GM12878 (cell line): Measurements from ENCODE around the gene FGF23. TPM values are rescaled to one million over a fixed set of nuclear protein-coding genes. Genes with fewer than 3 reads are reported as not detected.

ENCODE experiments used
- ATAC-seq: fragments of 200-7000 bp; cut with Tn5 transposase; 3 replicates; pipeline ENCODE4 v1.9.1; 2020; ENCODE audit warnings: mild to moderate bottlenecking, moderate library complexity
- BruUV-seq: library from RNA; stranded (reverse); fragments of 400-500 nt; replicated peaks from 2 replicates; lab custom pipeline; 2021; lab: Mats Ljungman, UMichigan
- CTCF ChIA-PET: fragments of 300-600 bp; sonication (Branson Sonifier 250); formaldehyde crosslinking; extraction: SDS; loops from one replicate; lab custom pipeline; 2021; ENCODE audit warnings: inconsistent platforms; lab: Yijun Ruan, JAX
- POLR2A ChIA-PET: fragments of 350-600 bp; formaldehyde crosslinking; extraction: SDS; loops from one replicate; lab custom pipeline; 2021; ENCODE audit warnings: inconsistent platforms; lab: Charles Lee
- RAD21 ChIA-PET: fragments of 300-600 bp; sonication (Branson Sonifier 250); formaldehyde crosslinking; loops from one replicate; lab custom pipeline; 2023; ENCODE audit warnings: antibody characterized with exemption; ENCODE audit not compliant: unreplicated experiment; lab: Charles Lee
- SMC1A ChIA-PET: fragments of 300-600 bp; sonication (Branson Sonifier 250); formaldehyde crosslinking; loops from one replicate; lab custom pipeline; 2023; ENCODE audit not compliant: unreplicated experiment, uncharacterized antibody; lab: Charles Lee
- DNase-seq: peaks from one replicate; pipeline ENCODE4 v3.0.0-alpha.2; 2011; ENCODE audit warnings: low read depth, low spot score
- FAIRE-seq: peaks from 3 replicates; lab custom pipeline; 2011; peaks lifted over from hg19 to GRCh38; lab: Jason Lieb, UNC
- H2AFZ ChIP-seq: 2 replicates; pipeline ENCODE4 v1.6.0; 2011; ENCODE audit warnings: low read depth, low read length, control low read depth; ENCODE audit not compliant: control insufficient read depth
- H3K27ac ChIP-seq: 2 replicates; pipeline ENCODE4 v1.5.1; 2011; ENCODE audit warnings: control low read depth; ENCODE audit not compliant: control insufficient read depth, insufficient read depth
- H3K27me3 ChIP-seq, 2 experiments: replicated peaks in 1 of 2; 2 replicates each; pipeline versions ENCODE4 v1.6.0 to v1.6.1; 2011; ENCODE audit warnings: low read length in 1 of 2; ENCODE audit not compliant: control insufficient read depth in 2 of 2, insufficient read depth in 2 of 2
- H3K36me3 ChIP-seq, 2 experiments: 2 replicates each; pipeline ENCODE4 v1.5.1; 2011; ENCODE audit warnings: low read length in 1 of 2; ENCODE audit not compliant: control insufficient read depth in 2 of 2, insufficient read depth in 2 of 2
- H3K4me1 ChIP-seq: 2 replicates; pipeline ENCODE4 v1.6.1; 2011; ENCODE audit warnings: mild to moderate bottlenecking, low read length, moderate library complexity, mixed read lengths; ENCODE audit not compliant: control insufficient read depth, insufficient read depth
- H3K4me2 ChIP-seq: 2 replicates; pipeline ENCODE4 v1.6.0; 2011; ENCODE audit warnings: control low read depth; ENCODE audit not compliant: control insufficient read depth, insufficient read depth
- H3K4me3 ChIP-seq: fragments of 200-600 bp; sonication (generic); 2 replicates; pipeline ENCODE4 v1.5.1; 2016
- H3K79me2 ChIP-seq: 2 replicates; pipeline ENCODE4 v1.6.0; 2011; ENCODE audit warnings: low read length; ENCODE audit not compliant: control insufficient read depth, insufficient read depth
- H3K9ac ChIP-seq: 2 replicates; pipeline ENCODE4 v1.8.0; 2011; ENCODE audit warnings: low read length, control low read depth, mixed read lengths; ENCODE audit not compliant: control insufficient read depth, insufficient read depth
- H3K9me3 ChIP-seq: replicated peaks from 3 replicates; pipeline ENCODE4 v1.5.1; 2011; ENCODE audit warnings: mild to moderate bottlenecking, low read length; ENCODE audit not compliant: control insufficient read depth, insufficient read depth
- H4K20me1 ChIP-seq: 2 replicates; pipeline ENCODE4 v1.6.0; 2011; ENCODE audit not compliant: control insufficient read depth, insufficient read depth
- BRCA1 ChIP-seq: IDR thresholded peaks from 2 replicates; pipeline ENCODE4 v1.6.1; 2011; ENCODE audit warnings: low read depth, low read length, improper control_type of control experiment
- ETV6 ChIP-seq, 2 experiments: fragments of 450-650 bp in 1 of 2; IDR thresholded peaks in 1 of 2; conservative IDR thresholded peaks in 1 of 2; 2 replicates each; pipeline ENCODE4 v1.6.1; 2014; ENCODE audit warnings: antibody characterized with exemption in 1 of 2, borderline replicate concordance in 1 of 2, low read depth in 1 of 2, mild to moderate bottlenecking in 1 of 2, moderate library complexity in 1 of 2
- EZH2 ChIP-seq: IDR thresholded peaks from 2 replicates; pipeline ENCODE4 v1.6.1; 2012; ENCODE audit warnings: low read depth, mild to moderate bottlenecking, control low read depth, inconsistent platforms, low read length, borderline replicate concordance; ENCODE audit not compliant: control insufficient read depth
- MEF2A ChIP-seq: IDR thresholded peaks from 2 replicates; pipeline ENCODE4 v1.6.1; 2011; ENCODE audit warnings: low read depth, mild to moderate bottlenecking, low read length, moderate library complexity; ENCODE audit not compliant: insufficient read depth
- POU2F2 ChIP-seq: IDR thresholded peaks from 3 replicates; pipeline ENCODE4 v1.6.1; 2011; ENCODE audit warnings: low read depth, mild to moderate bottlenecking, low read length, borderline replicate concordance
- SUPT20H ChIP-seq: IDR thresholded peaks from 2 replicates; pipeline ENCODE4 v1.6.1; 2011; ENCODE audit warnings: low read depth, mild to moderate bottlenecking, low read length, moderate library complexity, borderline replicate concordance; ENCODE audit not compliant: control insufficient read depth
- WGBS: methylation state at CpG from one replicate; pipeline ENCODE4 v1.1.6; 2016; ENCODE audit warnings: low lambda C conversion rate; ENCODE audit not compliant: insufficient replicate concordance, insufficient coverage; ENCODE audit errors: missing lambda C conversion rate; 5-methylcytosine and 5-hydroxymethylcytosine counted together
- in situ Hi-C: fragments of 300-500 bp; cut with MboI; formaldehyde crosslinking; loops from 9 replicates; pipeline ENCODE4 v1.14.3; 2018; ENCODE audit warnings: mixed read lengths
- intact Hi-C: fragments of 100-400 bp; cut with micrococcal nuclease; formaldehyde crosslinking; loops from one replicate; pipeline ENCODE4 v1.14.2; 2022; ENCODE audit not compliant: unreplicated experiment
- polyA plus RNA-seq, 11 experiments: library from polyadenylated mRNA; depleted of rRNA in 4 of 11; unstranded in 6 of 11; stranded (reverse) in 5 of 11; fragments of >200 nt; fragmentation: Nextera tagmentation in 4 of 11; fragmentation: Illumina TruSeq in 1 of 11; extraction: Ambion mirVana in 4 of 11; extraction: Trizol in 1 of 11; gene quantifications; 1 replicate in 1 of 11; 2 replicates in 10 of 11; pipeline versions ENCODE4 v1.2.1 to v1.2.3, GENCODE V29; 2011 to 2016; ENCODE audit warnings: inconsistent platforms in 2 of 11, missing spikeins in 2 of 11, low read depth in 1 of 11
- total RNA-seq, 4 experiments: library from RNA; depleted of rRNA in 3 of 4; stranded (reverse); fragments of >200 nt in 3 of 4; fragmentation: Illumina TruSeq in 1 of 4; extraction: Trizol in 1 of 4; gene quantifications; 2 replicates each; pipeline versions ENCODE4 v1.2.1 to v1.2.3, GENCODE V29; 2013 to 2021
- TF ChIP-seq, protein P1 (sequence below): fragments of 450-650 bp; IDR thresholded peaks from 2 replicates; pipeline ENCODE4 v1.6.1; 2017; ENCODE audit warnings: mild to moderate bottlenecking

FGF23 gene
- total and polyA plus RNA-seq, 10 of the 15 experiments (the other 5 are each of a cell fraction or from before 2014, with no cell fraction given): not detected

DNA sequence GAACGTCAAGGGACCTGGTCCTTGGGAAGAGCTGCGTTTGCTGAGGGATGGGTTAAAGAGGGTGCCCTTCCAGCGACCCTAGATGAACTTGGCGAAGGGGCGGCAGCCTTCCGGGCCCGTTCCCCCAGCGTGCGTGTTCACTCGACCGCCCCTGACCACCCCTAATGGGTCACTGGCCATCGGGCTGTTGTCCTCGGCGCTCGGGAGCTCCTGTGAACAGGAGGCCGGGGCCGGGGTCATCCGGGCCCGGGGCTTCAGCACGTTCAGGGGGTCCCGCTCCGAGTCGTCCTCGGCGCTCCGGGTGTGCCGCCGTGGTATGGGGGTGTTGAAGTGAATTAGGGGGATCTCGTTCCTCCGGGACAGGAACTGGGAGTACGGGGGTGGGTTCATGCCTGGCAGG lies 9.2 kb downstream of the FGF23 start (continued):
- no peak for TF ChIP-seq ETV6 (conservative IDR thresholded peaks at IDR 0.05 in 1 of 2, IDR thresholded peaks at IDR 0.05 in 1 of 2; ENCODE audit: borderline replicate concordance in 1 of 2, low read depth in 1 of 2)
- TF ChIP-seq POU2F2: no peak

GRCh38 chr12:4369548-4369947 lies 10.0 kb downstream of the FGF23 start:
- 62% methylated on average over 4 of the region's 4 CpGs for WGBS
- no peak for FAIRE-seq
- in situ Hi-C loops: no loop called here

More at GRCh38 chr12:4369548-4369947, 10.0 kb downstream of the FGF23 start:
- no peak for DNase-seq
- no peaks in the 10 kb centered on the region for H3K4me1 ChIP-seq
- no peak overlapping the region for H3K4me3 ChIP-seq
- H3K9ac ChIP-seq: no peak overlapping the region
- H2AFZ ChIP-seq: no peak overlapping the region
- RAD21 ChIA-PET: no interaction called here
- BruUV-seq: no TSS peak
- no peaks in the 10 kb centered on the region for H3K79me2 ChIP-seq
- ATAC-seq: no peak
- no peaks in the 10 kb centered on the region for H3K9me3 ChIP-seq
- no peak overlapping the region for H3K27ac ChIP-seq
- POLR2A ChIA-PET: interaction anchor here (0.6 kb wide), 2 partner anchors 68 to 330 kb away, joined by 3 to 4 read pairs; no protein-coding TSS in a partner anchor
- H3K36me3 ChIP-seq: no peaks in the 10 kb centered on the region
- no peak overlapping the region for H3K4me2 ChIP-seq
- SMC1A ChIA-PET: interaction anchor here (1.2 kb wide), 1 partner anchor 484 kb away, joined by 3 read pairs; no protein-coding TSS in a partner anchor
- no peaks in the 10 kb centered on the region; a peak in 1 of 4 replicates for H3K27me3 ChIP-seq
- CTCF ChIA-PET: interaction anchor here (1.0 kb wide), 1 partner anchor 181 kb away, joined by 3 read pairs; no protein-coding TSS in a partner anchor
- intact Hi-C loops: no loop called here
- H4K20me1 ChIP-seq: no peaks in the 10 kb centered on the region
- TF ChIP-seq, protein P1, sequence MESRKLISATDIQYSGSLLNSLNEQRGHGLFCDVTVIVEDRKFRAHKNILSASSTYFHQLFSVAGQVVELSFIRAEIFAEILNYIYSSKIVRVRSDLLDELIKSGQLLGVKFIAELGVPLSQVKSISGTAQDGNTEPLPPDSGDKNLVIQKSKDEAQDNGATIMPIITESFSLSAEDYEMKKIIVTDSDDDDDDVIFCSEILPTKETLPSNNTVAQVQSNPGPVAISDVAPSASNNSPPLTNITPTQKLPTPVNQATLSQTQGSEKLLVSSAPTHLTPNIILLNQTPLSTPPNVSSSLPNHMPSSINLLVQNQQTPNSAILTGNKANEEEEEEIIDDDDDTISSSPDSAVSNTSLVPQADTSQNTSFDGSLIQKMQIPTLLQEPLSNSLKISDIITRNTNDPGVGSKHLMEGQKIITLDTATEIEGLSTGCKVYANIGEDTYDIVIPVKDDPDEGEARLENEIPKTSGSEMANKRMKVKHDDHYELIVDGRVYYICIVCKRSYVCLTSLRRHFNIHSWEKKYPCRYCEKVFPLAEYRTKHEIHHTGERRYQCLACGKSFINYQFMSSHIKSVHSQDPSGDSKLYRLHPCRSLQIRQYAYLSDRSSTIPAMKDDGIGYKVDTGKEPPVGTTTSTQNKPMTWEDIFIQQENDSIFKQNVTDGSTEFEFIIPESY: no peak
- TF ChIP-seq MEF2A (no peak), SUPT20H (no peak), EZH2 (no peak), BRCA1 (no peak)
